ENCODE data around the gene TET3.

Gene TET3

GRCh38 chr2:73971722-73972121 lies 13.0 kb upstream of the TET3 start:
- H3K9me3 Mint-ChIP-seq: no peaks in the 10 kb centered on the region
- peaks cover 33 to 54% of the 10 kb centered on the region in 2 donors for H3K4me1 Mint-ChIP-seq
- peaks cover 0 to 2% of the 10 kb centered on the region in 2 donors for H3K36me3 Mint-ChIP-seq
- ATAC-seq (replicated peaks): no peak
- no peaks in the 10 kb centered on the region for H3K27me3 Mint-ChIP-seq
- no peak for DNase-seq
- H3K4me3 Mint-ChIP-seq: peak overlapping the region in 1 of 2 donors; percentile 76
- H3K27ac Mint-ChIP-seq: peak overlapping the region; percentile 89

DNA sequence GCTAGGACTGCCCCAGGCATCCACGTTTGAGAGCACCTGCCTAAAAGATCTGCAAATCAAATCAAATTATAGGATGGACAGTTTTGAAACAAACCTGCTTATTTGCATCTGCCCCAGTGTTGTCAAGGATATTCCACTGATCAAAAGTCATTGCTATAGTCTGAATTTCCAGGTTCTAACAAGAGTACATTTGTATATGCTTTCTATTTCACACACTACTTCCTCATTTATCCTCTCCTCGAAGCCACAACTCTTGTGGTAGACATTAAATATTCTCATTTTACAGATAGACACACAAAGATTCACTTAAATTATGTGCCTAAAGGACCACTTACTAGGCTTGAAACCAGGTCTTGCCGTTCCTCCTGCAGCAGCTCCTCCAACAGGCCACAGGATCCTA lies 11.9 kb upstream of the TET3 start:
- peaks cover 35 to 58% of the 10 kb centered on the region in 2 donors for H3K4me1 Mint-ChIP-seq
- ATAC-seq (replicated peaks): peak; percentile 63 to 71
- peak overlapping the region in 1 of 2 donors; percentile 34 for H3K4me3 Mint-ChIP-seq
- H3K36me3 Mint-ChIP-seq: peaks cover 0 to 2% of the 10 kb centered on the region in 2 donors
- H3K27me3 Mint-ChIP-seq: peaks cover 0 to 3% of the 10 kb centered on the region in 2 donors
- H3K27ac Mint-ChIP-seq: no peak overlapping the region
- no peaks in the 10 kb centered on the region for H3K9me3 Mint-ChIP-seq
- no peak for DNase-seq

DNA sequence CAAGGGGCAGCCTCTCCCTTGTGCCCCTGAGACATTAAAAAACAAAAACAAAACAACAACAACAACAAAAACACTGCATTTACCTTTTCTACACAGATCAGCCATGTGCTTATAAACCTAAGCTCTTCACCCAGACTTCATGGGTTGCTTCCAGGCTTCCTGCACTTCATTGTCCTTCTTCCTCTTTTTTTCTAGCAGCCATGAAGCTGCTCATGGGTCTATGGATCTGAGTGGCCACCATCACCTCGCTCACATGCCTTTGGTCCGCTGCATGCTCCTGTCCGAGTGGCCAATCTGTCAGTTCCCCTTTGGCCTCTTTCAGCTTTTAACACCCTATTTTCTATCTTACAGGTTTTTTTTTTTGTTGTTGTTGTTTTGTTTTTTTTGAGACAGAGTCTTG lies 9.0 kb upstream of the TET3 start:
- no peak overlapping the region for H3K27ac Mint-ChIP-seq
- no peak overlapping the region for H3K4me3 Mint-ChIP-seq
- ATAC-seq (replicated peaks) (no peak), DNase-seq (no peak)
- peaks cover 7 to 8% of the 10 kb centered on the region in 2 donors for H3K27me3 Mint-ChIP-seq
- no peaks in the 10 kb centered on the region for H3K36me3 Mint-ChIP-seq
- no peaks in the 10 kb centered on the region for H3K9me3 Mint-ChIP-seq
- peaks cover 39 to 62% of the 10 kb centered on the region in 2 donors for H3K4me1 Mint-ChIP-seq

DNA sequence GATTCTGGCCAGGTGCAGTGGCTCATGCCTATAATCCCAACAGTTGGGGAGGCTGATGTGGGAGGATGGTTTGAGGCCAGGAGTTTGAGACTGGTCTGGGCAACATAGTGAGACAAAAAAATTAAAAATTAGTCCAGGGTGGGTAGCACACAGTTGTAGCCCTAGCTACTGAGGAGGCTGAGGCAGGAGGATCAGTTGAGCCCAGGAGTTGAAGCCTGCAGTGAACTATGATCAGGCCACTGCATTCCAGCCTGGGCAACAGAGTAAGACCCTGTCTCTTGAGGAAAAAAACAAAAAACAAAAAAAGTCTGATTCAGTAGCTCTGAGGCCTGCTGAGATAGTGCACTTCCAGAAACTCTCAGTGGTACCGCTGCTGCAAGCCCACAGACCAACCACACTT lies 7.9 kb upstream of the TET3 start:
- H3K27ac Mint-ChIP-seq: peak overlapping the region; percentile 39
- peaks cover 7 to 8% of the 10 kb centered on the region in 2 donors for H3K27me3 Mint-ChIP-seq
- no peak for ATAC-seq (replicated peaks)
- no peak overlapping the region for H3K4me3 Mint-ChIP-seq
- H3K36me3 Mint-ChIP-seq: no peaks in the 10 kb centered on the region
- no peaks in the 10 kb centered on the region for H3K9me3 Mint-ChIP-seq
- H3K4me1 Mint-ChIP-seq: peaks cover 39 to 62% of the 10 kb centered on the region in 2 donors
- no peak for DNase-seq

DNA sequence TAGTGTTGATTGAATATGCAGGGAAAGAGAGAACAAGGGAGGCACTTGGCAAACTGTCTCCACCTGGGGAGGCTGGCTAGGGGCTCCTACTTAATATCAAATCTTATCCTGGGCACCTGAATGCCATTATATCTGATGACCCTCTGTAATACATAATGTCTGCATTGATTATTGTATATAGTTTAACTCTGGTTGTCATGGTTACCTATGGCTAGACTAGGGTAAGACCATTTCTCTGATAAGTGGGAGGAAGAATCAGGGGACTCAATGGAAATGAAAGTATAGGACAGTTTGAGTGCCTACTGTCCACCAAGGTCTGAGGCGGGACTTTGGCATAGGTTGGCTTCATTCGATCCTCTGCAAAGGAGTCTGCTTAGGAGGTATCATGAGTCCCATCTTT lies 7.2 kb upstream of the TET3 start:
- no peaks in the 10 kb centered on the region for H3K9me3 Mint-ChIP-seq
- ATAC-seq (replicated peaks) (no peak), DNase-seq (no peak)
- H3K27me3 Mint-ChIP-seq: peaks cover 7 to 8% of the 10 kb centered on the region in 2 donors
- H3K36me3 Mint-ChIP-seq: no peaks in the 10 kb centered on the region
- no peak overlapping the region for H3K4me3 Mint-ChIP-seq
- H3K27ac Mint-ChIP-seq: peak overlapping the region; percentile 84
- H3K4me1 Mint-ChIP-seq: peaks cover 41 to 65% of the 10 kb centered on the region in 2 donors

DNA sequence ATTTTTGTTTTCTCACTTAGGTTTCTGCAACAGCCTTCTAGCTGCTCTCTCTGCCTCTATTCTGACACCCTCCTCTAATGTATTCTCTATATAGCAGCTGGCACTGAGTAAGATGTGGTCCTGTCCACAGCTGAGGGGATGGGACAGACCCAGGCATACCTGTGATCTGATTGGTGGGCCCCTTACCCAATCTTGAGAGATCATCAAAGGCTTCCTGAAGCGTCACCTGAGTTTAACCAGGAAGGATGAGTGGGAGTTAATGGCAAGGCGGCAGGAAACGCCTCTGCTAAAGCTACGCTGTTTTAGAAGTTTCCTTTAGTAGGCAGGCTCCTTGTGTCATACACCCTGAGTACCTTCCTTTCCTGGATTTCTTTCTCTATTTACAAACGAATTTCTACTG lies 5.7 kb upstream of the TET3 start:
- Mint-ChIP-seq H3K36me3 (no peaks in the 10 kb centered on the region), H3K4me1 (peaks cover 46 to 64% of the 10 kb centered on the region in 2 donors), H3K9me3 (no peaks in the 10 kb centered on the region), H3K27me3 (peaks cover 7 to 8% of the 10 kb centered on the region in 2 donors), H3K27ac (peak overlapping the region; percentile 32), H3K4me3 (peak overlapping the region; percentile 35 to 59)
- DNase-seq (peak; percentile 22), ATAC-seq (replicated peaks) (peak; percentile 64 to 70)

- Mint-ChIP-seq H3K27ac (peak overlapping the region; percentile 32), H3K4me3 (peak overlapping the region in 1 of 2 donors; percentile 1), H3K4me1 (peaks cover 46 to 66% of the 10 kb centered on the region in 2 donors), H3K27me3 (peaks cover 7 to 8% of the 10 kb centered on the region in 2 donors), H3K36me3 (no peaks in the 10 kb centered on the region), H3K9me3 (no peaks in the 10 kb centered on the region)
- no peak for DNase-seq
- ATAC-seq (replicated peaks): no peak
Measured at GRCh38 chr2:73979686-73980085, 5.0 kb upstream of the TET3 start.

- peak overlapping the region; percentile 79 to 86 for H3K4me3 Mint-ChIP-seq
- H3K4me1 Mint-ChIP-seq: peaks cover 46 to 66% of the 10 kb centered on the region in 2 donors
- peaks cover 2% of the 10 kb centered on the region in 2 donors for H3K36me3 Mint-ChIP-seq
- no peaks in the 10 kb centered on the region for H3K9me3 Mint-ChIP-seq
- no peak overlapping the region for H3K27ac Mint-ChIP-seq
- peaks cover 7 to 8% of the 10 kb centered on the region in 2 donors for H3K27me3 Mint-ChIP-seq
- DNase-seq (no peak), ATAC-seq (replicated peaks) (no peak)
Measured at GRCh38 chr2:73980566-73980965, 4.1 kb upstream of the TET3 start.

DNA sequence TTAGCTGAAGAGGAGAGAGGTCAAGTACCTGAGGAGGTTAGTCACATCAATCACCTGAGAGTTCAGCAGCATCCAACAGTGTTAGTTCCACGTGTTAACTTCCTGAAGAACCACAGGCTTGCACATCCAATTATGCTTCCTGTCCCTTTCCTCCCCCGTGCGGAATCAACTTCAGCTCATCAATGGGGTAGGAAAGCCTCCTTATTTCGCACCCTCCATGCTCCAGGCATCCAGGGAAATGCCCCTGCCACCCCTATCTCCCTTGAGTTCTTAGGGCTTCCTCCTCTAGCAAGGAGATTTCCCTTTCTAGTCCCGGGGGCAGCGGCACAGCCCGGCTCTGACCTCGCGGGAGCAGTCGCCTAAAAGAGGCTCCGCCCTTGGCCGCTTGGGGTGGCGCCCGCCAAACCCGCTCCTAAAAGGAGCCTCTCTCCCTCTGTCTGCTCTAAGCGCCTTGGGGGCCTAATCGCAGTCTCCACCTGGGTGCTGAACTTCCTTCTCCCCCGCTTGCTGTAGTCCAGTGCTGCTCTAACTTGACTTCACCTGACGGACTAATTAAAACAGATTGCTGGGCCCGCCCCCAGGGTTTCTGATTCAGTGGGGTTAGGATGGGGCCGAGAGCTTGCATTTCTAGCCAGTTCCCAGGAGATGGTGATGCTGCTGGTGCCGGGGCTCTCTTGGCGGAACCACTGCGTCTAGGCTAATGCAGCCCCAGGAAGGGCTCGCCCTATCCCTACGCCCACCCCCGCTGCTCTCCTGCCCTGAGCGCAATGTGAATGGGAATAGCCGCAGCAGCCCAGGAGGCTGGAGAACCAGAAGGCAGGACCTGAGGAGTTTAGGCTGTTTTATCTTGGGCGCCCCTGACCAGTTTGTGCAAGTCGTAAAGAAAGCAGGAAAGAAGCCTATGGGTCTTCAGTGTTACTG lies 3.4 kb upstream of the TET3 start:
- Mint-ChIP-seq H3K9me3 (no peaks in the 10 kb centered on the region), H3K36me3 (peaks cover 10% of the 10 kb centered on the region in 2 donors), H3K27me3 (peaks cover 7 to 8% of the 10 kb centered on the region in 2 donors), H3K27ac (peak overlapping the region; percentile 43), H3K4me3 (peak overlapping the region; percentile 79 to 86), H3K4me1 (peaks cover 52 to 68% of the 10 kb centered on the region in 2 donors)
- ATAC-seq (replicated peaks): peak; percentile 13 to 15
- peak; percentile 26 for DNase-seq

GRCh38 chr2:73982140-73982617 lies 2.5 kb upstream of the TET3 start:
- no peak overlapping the region for H3K27ac Mint-ChIP-seq
- H3K36me3 Mint-ChIP-seq: peaks cover 18% of the 10 kb centered on the region in 2 donors

GRCh38 chr2:73983322-73984202 lies 1.1 kb upstream of the TET3 start:
- Mint-ChIP-seq H3K9me3 (no peaks in the 10 kb centered on the region), H3K4me3 (peak overlapping the region; percentile 84 to 85), H3K27ac (peak overlapping the region; percentile 96), H3K36me3 (peaks cover 26 to 32% of the 10 kb centered on the region in 2 donors), H3K27me3 (peaks cover 5 to 7% of the 10 kb centered on the region in 2 donors), H3K4me1 (peaks cover 69 to 85% of the 10 kb centered on the region in 2 donors)
- peak; percentile 18 for DNase-seq
- peak; percentile 1 to 4 for ATAC-seq (replicated peaks)

More at GRCh38 chr2:73982140-73982617, 2.5 kb upstream of the TET3 start:
- H3K9me3 Mint-ChIP-seq: no peaks in the 10 kb centered on the region
- H3K4me1 Mint-ChIP-seq: peaks cover 58 to 77% of the 10 kb centered on the region in 2 donors
- H3K4me3 Mint-ChIP-seq: peak overlapping the region in 1 of 2 donors; percentile 31
- ATAC-seq (replicated peaks): no peak
- H3K27me3 Mint-ChIP-seq: peaks cover 7 to 8% of the 10 kb centered on the region in 2 donors
- DNase-seq: no peak

DNA sequence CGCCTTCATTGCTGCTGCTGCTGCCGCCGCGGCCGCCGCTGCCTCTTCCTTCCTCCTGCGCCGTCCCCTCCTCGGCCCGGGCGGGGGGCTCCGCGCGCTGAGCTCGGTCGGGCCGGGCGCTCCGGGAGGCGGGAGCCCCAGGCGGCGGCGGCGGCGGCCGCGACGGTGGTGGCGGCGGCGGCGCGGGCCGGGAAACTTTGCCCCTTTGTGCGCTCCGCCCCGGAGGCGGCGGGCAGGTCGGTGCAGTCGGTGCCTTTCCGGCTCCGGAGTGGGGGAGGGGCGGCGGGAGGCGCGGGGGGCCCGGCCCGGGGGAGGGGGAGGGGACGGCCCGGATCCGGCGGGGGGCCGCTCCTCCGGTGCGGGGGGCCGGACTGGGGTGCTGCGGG lies 205 bp downstream of the TET3 start:
- Mint-ChIP-seq H3K27ac (peak overlapping the region; percentile 51), H3K4me3 (peak overlapping the region; percentile 46 to 47), H3K4me1 (peaks cover 69 to 85% of the 10 kb centered on the region in 2 donors), H3K27me3 (no peaks in the 10 kb centered on the region), H3K9me3 (peaks cover 0 to 3% of the 10 kb centered on the region in 2 donors), H3K36me3 (peaks cover 37 to 44% of the 10 kb centered on the region in 2 donors)
- ATAC-seq (replicated peaks) (peak; percentile 13 to 29), DNase-seq (no peak)

DNA sequence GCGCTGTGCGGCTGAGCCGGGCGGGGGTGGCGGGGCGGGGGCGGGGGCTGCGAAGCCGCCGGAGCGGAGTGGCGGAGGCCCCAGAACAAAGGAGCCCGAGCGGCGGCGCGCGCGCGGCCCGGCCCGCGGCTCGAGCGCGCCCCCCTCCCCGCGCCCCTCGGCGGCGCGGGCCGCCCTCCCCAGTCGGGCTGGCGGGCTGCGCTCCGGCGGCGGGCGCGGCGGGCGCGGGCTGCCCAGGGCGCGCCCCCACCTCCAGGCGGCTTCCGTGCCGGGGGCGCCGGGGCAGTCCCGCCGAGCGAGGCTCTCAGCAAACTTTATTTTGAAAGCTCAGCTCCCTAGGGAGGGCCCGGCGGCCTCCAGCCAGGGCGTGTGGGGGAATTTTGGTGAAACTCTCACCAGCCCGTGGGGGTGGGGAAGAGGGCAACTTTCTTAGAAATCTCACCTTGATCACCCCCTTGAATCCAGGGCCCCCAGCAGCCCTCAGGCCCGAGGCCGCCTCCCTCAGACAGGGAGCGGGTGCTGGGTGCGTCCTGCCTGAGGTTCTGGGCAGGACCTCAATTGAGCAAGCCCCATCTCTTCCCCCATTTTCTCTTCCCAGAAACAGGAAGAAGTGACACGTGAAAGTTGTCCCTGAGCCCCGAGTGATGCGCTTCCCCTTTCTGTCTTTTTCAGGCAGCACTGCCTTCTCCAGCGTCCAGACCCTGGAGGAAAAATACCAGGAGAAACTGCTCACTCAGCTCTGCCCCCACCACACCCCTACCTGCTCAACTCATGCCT lies 786 bp downstream of the TET3 start:
- H3K27me3 Mint-ChIP-seq: no peaks in the 10 kb centered on the region
- peaks cover 43 to 49% of the 10 kb centered on the region in 2 donors for H3K36me3 Mint-ChIP-seq
- peaks cover 71 to 85% of the 10 kb centered on the region in 2 donors for H3K4me1 Mint-ChIP-seq
- ATAC-seq (replicated peaks) (peak; percentile 70 to 75), DNase-seq (peak; percentile 89)
- peaks cover under 1 to 5% of the 10 kb centered on the region in 2 donors for H3K9me3 Mint-ChIP-seq
- peak overlapping the region; percentile 86 to 92 for H3K4me3 Mint-ChIP-seq
- H3K27ac Mint-ChIP-seq: peak overlapping the region; percentile 96

All from stimulated activated naive B cell treated with anti-CD40 and anti-IgM and Interleukin-4, amounts not matched to agents 10 μg/mL and 1 μg/mL and 100 μg/mL, for 72 hours (primary cell).